Neutrophil (primary cell): ENCODE data around the gene SMIM10.
A peak's percentile ranks its signal among the peaks of the same experiment; 100 is the strongest.

Experiments
- H3K27ac ChIP-seq: fragments of 200-600 bp; sonication (generic); 2 replicates; pipeline ENCODE4 v1.5.1; 2016; ENCODE audit warnings: mild to moderate bottlenecking, moderate library complexity
- H3K27me3 ChIP-seq: fragments of 200-600 bp; sonication (generic); 2 replicates; pipeline ENCODE4 v1.6.0; 2016; ENCODE audit warnings: mild to moderate bottlenecking
- H3K36me3 ChIP-seq: fragments of 200-600 bp; sonication (generic); 2 replicates; pipeline ENCODE4 v1.5.1; 2017
- H3K4me1 ChIP-seq, 2 experiments: fragments of 200-600 bp in 1 of 2; sonication (generic) in 1 of 2; 1 replicate in 1 of 2; 2 replicates in 1 of 2; pipeline versions ENCODE4 v1.5.1 to v1.6.1; 2013 to 2016; ENCODE audit warnings: low read depth in 1 of 2, low read length in 1 of 2, mild to moderate bottlenecking in 1 of 2, moderate library complexity in 1 of 2; ENCODE audit not compliant: control insufficient read depth in 1 of 2, insufficient read depth in 1 of 2
- H3K4me3 ChIP-seq, 2 experiments: fragments of 200-600 bp in 1 of 2; sonication (generic) in 1 of 2; 1 replicate in 1 of 2; 2 replicates in 1 of 2; pipeline ENCODE4 v1.5.1; 2013 to 2016; ENCODE audit warnings: low read depth in 1 of 2, low read length in 1 of 2, mild to moderate bottlenecking in 1 of 2, moderate library complexity in 1 of 2
- H3K9me3 ChIP-seq: fragments of 200-600 bp; sonication (generic); 2 replicates; pipeline ENCODE4 v1.5.1; 2016
- CTCF ChIP-seq: fragments of 200-600 bp; sonication (generic); IDR thresholded peaks from 2 replicates; pipeline ENCODE4 v1.5.1; 2016; ENCODE audit warnings: antibody characterized with exemption

SMIM10 gene

GRCh38 chrX:134985479-134985878 is 5.3 kb upstream of the SMIM10 start:
- TF ChIP-seq CTCF = no peak
- H3K36me3 ChIP-seq = no peaks in the 10 kb centered on the region
- no peaks in the 10 kb centered on the region for H3K9me3 ChIP-seq
- peaks cover 0 to under 1% of the 10 kb centered on the region in 2 experiments for H3K4me1 ChIP-seq
- H3K27ac ChIP-seq = no peak overlapping the region
- H3K4me3 ChIP-seq = no peak overlapping the region
- no peaks in the 10 kb centered on the region for H3K27me3 ChIP-seq

GRCh38 chrX:134990475-134990800 is 353 bp upstream of the SMIM10 start:
- no peak for TF ChIP-seq CTCF
- peaks cover 3 to 13% of the 10 kb centered on the region in 2 experiments for H3K4me1 ChIP-seq
- no peak overlapping the region for H3K27ac ChIP-seq
- H3K27me3 ChIP-seq = no peaks in the 10 kb centered on the region
- H3K9me3 ChIP-seq = no peaks in the 10 kb centered on the region
- H3K4me3 ChIP-seq = peak overlapping the region; percentile 49 to 57
- no peaks in the 10 kb centered on the region for H3K36me3 ChIP-seq

- no peaks in the 10 kb centered on the region for H3K4me1 ChIP-seq
- H3K4me3 ChIP-seq = no peak overlapping the region
- no peaks in the 10 kb centered on the region for H3K27me3 ChIP-seq
- H3K36me3 ChIP-seq = no peaks in the 10 kb centered on the region
- no peaks in the 10 kb centered on the region for H3K9me3 ChIP-seq
- H3K27ac ChIP-seq = no peak overlapping the region
- TF ChIP-seq CTCF = no peak
Measured at GRCh38 chrX:134997646-134998045, 6.9 kb downstream of the SMIM10 start.

- Histone ChIP-seq H3K36me3 (no peaks in the 10 kb centered on the region), H3K27ac (no peak overlapping the region), H3K4me1 (no peaks in the 10 kb centered on the region), H3K4me3 (no peak overlapping the region), H3K9me3 (no peaks in the 10 kb centered on the region), H3K27me3 (no peaks in the 10 kb centered on the region)
- no peak for TF ChIP-seq CTCF
Measured at GRCh38 chrX:134998246-134998645, 7.5 kb downstream of the SMIM10 start.

GRCh38 chrX:134999469-134999868 is 8.7 kb downstream of the SMIM10 start:
- Histone ChIP-seq H3K36me3 (no peaks in the 10 kb centered on the region), H3K4me1 (peaks cover 9 to 10% of the 10 kb centered on the region in 2 experiments), H3K9me3 (no peaks in the 10 kb centered on the region), H3K4me3 (no peak overlapping the region), H3K27ac (no peak overlapping the region), H3K27me3 (no peaks in the 10 kb centered on the region)
- TF ChIP-seq CTCF = no peak

- no peak overlapping the region for H3K4me3 ChIP-seq
- no peaks in the 10 kb centered on the region for H3K27me3 ChIP-seq
- H3K27ac ChIP-seq = no peak overlapping the region
- H3K9me3 ChIP-seq = no peaks in the 10 kb centered on the region
- H3K4me1 ChIP-seq = peaks cover 9 to 10% of the 10 kb centered on the region in 2 experiments
- no peaks in the 10 kb centered on the region for H3K36me3 ChIP-seq
- TF ChIP-seq CTCF = no peak
Measured at GRCh38 chrX:135000516-135000915, 9.7 kb downstream of the SMIM10 start.
